ENCODE measurements around the gene DIP2C. TPM values are rescaled to one million over a fixed set of nuclear protein-coding genes. Genes with fewer than 3 reads are reported as not detected.

The DIP2C gene
- total and polyA plus RNA-seq, 2 donors (not counting 1 experiment from before 2014, with no cell fraction given): 1.3 to 1.9 TPM

- no peaks in the 10 kb centered on the region for H3K27me3 ChIP-seq (replicated peaks in 1 of 4; ENCODE audit: control extremely low read depth in 1 of 4, control insufficient read depth in 3 of 4, insufficient read depth in 4 of 4, low read length in 3 of 4)
- ATAC-seq (ENCODE audit: low read depth) (no peak), DNase-seq (no peak)
- intact Hi-C loops (cut with micrococcal nuclease): no loop called here
- no peaks in the 10 kb centered on the region for H3K9me3 Mint-ChIP-seq (ENCODE audit: insufficient read depth)
- ChIA-PET CTCF (interaction anchor here (2.5 kb wide), 1 partner anchor 8 kb away, joined by 16 read pairs; no protein-coding TSS in a partner anchor), POLR2A (interaction anchor here (0.6 kb wide), 1 partner anchor 45 kb away, joined by 3 read pairs; no protein-coding TSS in a partner anchor)
- peak overlapping the region; percentile 71 for H3K4me3 Mint-ChIP-seq
- H3K4me1 ChIP-seq (ENCODE audit: control insufficient read depth in 2 of 2, insufficient read depth in 2 of 2, low read length in 2 of 2): peaks cover 73 to 89% of the 10 kb centered on the region in 2 donors
- no peaks in the 10 kb centered on the region for H3K36me3 ChIP-seq (replicated peaks in 1 of 2; ENCODE audit: control extremely low read depth in 1 of 2, control insufficient read depth in 1 of 2, extremely low read depth in 1 of 2, insufficient read depth in 2 of 2, low read length in 1 of 2)
- WGBS (ENCODE audit: insufficient coverage): 91% methylated on average over 15 of the region's 15 CpGs
- peak overlapping the region; percentile 74 for H3K4me2 ChIP-seq (replicated peaks; ENCODE audit: low read depth, low read length, poor library complexity, severe bottlenecking)
- peak overlapping the region; percentile 49 for H3K9ac ChIP-seq (ENCODE audit: low read length)
- no peak overlapping the region for H2AFZ ChIP-seq (ENCODE audit: insufficient read depth, low read depth, low read length, poor library complexity, severe bottlenecking)
- no peaks in the 10 kb centered on the region for H3K27me3 Mint-ChIP-seq
- H3K27ac Mint-ChIP-seq: peak overlapping the region; percentile 91
- TF ChIP-seq EZH2 (IDR thresholded peaks at IDR 0.05; ENCODE audit: borderline replicate concordance, insufficient read depth, low read depth, low read length, poor library complexity, severe bottlenecking): no peak
- TF ChIP-seq CTCF (IDR thresholded peaks at IDR 0.05): no peak
- H4K20me1 ChIP-seq (ENCODE audit: control insufficient read depth, insufficient read depth, low read length, poor library complexity, severe bottlenecking): no peaks in the 10 kb centered on the region
- peaks cover 18% of the 10 kb centered on the region for H3K79me2 ChIP-seq (ENCODE audit: control insufficient read depth, insufficient read depth, low read length)
- H3K27ac ChIP-seq (ENCODE audit: low read length in 2 of 2): peak overlapping the region; percentile 75 to 77
- H3K4me1 Mint-ChIP-seq: peaks cover 85% of the 10 kb centered on the region
- peak overlapping the region in 1 of 5 experiments; percentile 33 for H3K4me3 ChIP-seq (ENCODE audit: control extremely low read depth in 1 of 5, extremely low read depth in 1 of 5, insufficient read depth in 1 of 5, low read depth in 2 of 5, low read length in 4 of 5)
- no peaks in the 10 kb centered on the region for H3K9me3 ChIP-seq (ENCODE audit: control extremely low read depth in 1 of 3, control insufficient read depth in 2 of 3, insufficient read depth in 1 of 3, low read length in 2 of 3)
These were observed 380.8 kb downstream of the DIP2C start for GRCh38 chr10:308572-309085.

GRCh38 chr10:308101-308500 is 381.4 kb downstream of the DIP2C start:
- Histone ChIP-seq H4K20me1 (ENCODE audit: control insufficient read depth, insufficient read depth, low read length, poor library complexity, severe bottlenecking) (no peaks in the 10 kb centered on the region), H3K27me3 (replicated peaks in 1 of 4; ENCODE audit: control extremely low read depth in 1 of 4, control insufficient read depth in 3 of 4, insufficient read depth in 4 of 4, low read length in 3 of 4) (no peaks in the 10 kb centered on the region), H3K9me3 (ENCODE audit: control extremely low read depth in 1 of 3, control insufficient read depth in 2 of 3, insufficient read depth in 1 of 3, low read length in 2 of 3) (no peaks in the 10 kb centered on the region), H3K9ac (ENCODE audit: low read length) (peak overlapping the region; percentile 49), H3K36me3 (replicated peaks in 1 of 2; ENCODE audit: control extremely low read depth in 1 of 2, control insufficient read depth in 1 of 2, extremely low read depth in 1 of 2, insufficient read depth in 2 of 2, low read length in 1 of 2) (no peaks in the 10 kb centered on the region), H3K27ac (ENCODE audit: low read length in 2 of 2) (peak overlapping the region; percentile 75 to 77), H3K79me2 (ENCODE audit: control insufficient read depth, insufficient read depth, low read length) (peaks cover 18% of the 10 kb centered on the region), H3K4me2 (replicated peaks; ENCODE audit: low read depth, low read length, poor library complexity, severe bottlenecking) (peak overlapping the region; percentile 74), H3K4me1 (ENCODE audit: control insufficient read depth in 2 of 2, insufficient read depth in 2 of 2, low read length in 2 of 2) (peaks cover 72 to 88% of the 10 kb centered on the region in 2 donors), H2AFZ (ENCODE audit: insufficient read depth, low read depth, low read length, poor library complexity, severe bottlenecking) (peak overlapping the region; percentile 31), H3K4me3 (ENCODE audit: control extremely low read depth in 1 of 5, extremely low read depth in 1 of 5, insufficient read depth in 1 of 5, low read depth in 2 of 5, low read length in 4 of 5) (peak overlapping the region in 2 of 5 experiments; percentile 17 to 33)
- ChIA-PET POLR2A (interaction anchor here (0.5 kb wide), 1 partner anchor 233 kb away, joined by 5 read pairs; no protein-coding TSS in a partner anchor), CTCF (interaction anchor here (1.2 to 2.5 kb wide), 2 partner anchors 8 to 24 kb away, joined by 4 to 16 read pairs; no protein-coding TSS in a partner anchor)
- Mint-ChIP-seq H3K9me3 (ENCODE audit: insufficient read depth) (no peaks in the 10 kb centered on the region), H3K27ac (peak overlapping the region; percentile 91), H3K27me3 (no peaks in the 10 kb centered on the region), H3K4me3 (peak overlapping the region; percentile 71), H3K4me1 (peaks cover 81% of the 10 kb centered on the region)
- 31% methylated on average over 2 of the region's 11 CpGs for WGBS (ENCODE audit: insufficient coverage)
- TF ChIP-seq CTCF (IDR thresholded peaks at IDR 0.05) (no peak), EZH2 (IDR thresholded peaks at IDR 0.05; ENCODE audit: borderline replicate concordance, insufficient read depth, low read depth, low read length, poor library complexity, severe bottlenecking) (no peak)
- ATAC-seq (ENCODE audit: low read depth) (no peak), DNase-seq (no peak)
- intact Hi-C loops (cut with micrococcal nuclease): no loop called here
